GM23338 (cell line): ENCODE results near the gene PDE1A. TPM values are rescaled to one million over a fixed set of nuclear protein-coding genes. Genes with fewer than 3 reads are reported as not detected.

Experiments
- ATAC-seq: fragments of 200-7000 bp; cut with Tn5 transposase; 3 replicates; pipeline ENCODE4 v1.9.1; 2020
- DNase-seq: peaks from one replicate; pipeline ENCODE4 v3.0.0-alpha.2; 2015; ENCODE audit warnings: low spot score
- H2AFZ ChIP-seq: fragments of 200-600 bp; sonication (generic); 2 replicates; pipeline ENCODE4 v1.8.0; 2016; ENCODE audit warnings: antibody characterized with exemption, mild to moderate bottlenecking, moderate library complexity
- H3F3A ChIP-seq: fragments of 200-600 bp; sonication (generic); replicated peaks from 2 replicates; pipeline ENCODE4 v1.8.0; 2017; ENCODE audit warnings: antibody characterized with exemption, mixed run types, low read depth
- H3K27ac ChIP-seq: fragments of 200-600 bp; sonication (generic); 2 replicates; pipeline ENCODE4 v1.6.1; 2016; ENCODE audit warnings: low read depth
- H3K27me3 ChIP-seq: fragments of 200-600 bp; sonication (generic); 2 replicates; pipeline ENCODE4 v1.8.0; 2016; ENCODE audit warnings: mild to moderate bottlenecking, mixed run types, moderate library complexity; ENCODE audit not compliant: insufficient read depth
- H3K36me3 ChIP-seq: fragments of 200-600 bp; sonication (generic); 2 replicates; pipeline ENCODE4 v1.8.0; 2016; ENCODE audit warnings: mild to moderate bottlenecking; ENCODE audit not compliant: insufficient read depth
- H3K4me1 ChIP-seq: fragments of 200-600 bp; sonication (generic); 2 replicates; pipeline ENCODE4 v1.8.0; 2016; ENCODE audit warnings: mild to moderate bottlenecking, moderate library complexity; ENCODE audit not compliant: insufficient read depth
- H3K4me2 ChIP-seq: fragments of 200-600 bp; sonication (generic); 2 replicates; pipeline ENCODE4 v1.7.1; 2017; ENCODE audit warnings: mixed run types
- H3K4me3 ChIP-seq: fragments of 200-600 bp; sonication (generic); 2 replicates; pipeline ENCODE4 v1.6.1; 2016; ENCODE audit warnings: mixed run types
- H3K79me2 ChIP-seq: fragments of 200-600 bp; sonication (generic); replicated peaks from 2 replicates; pipeline ENCODE4 v1.8.0; 2017; ENCODE audit warnings: mild to moderate bottlenecking; ENCODE audit not compliant: insufficient read depth
- H3K9me2 ChIP-seq: fragments of 200-600 bp; sonication (generic); 2 replicates; pipeline ENCODE4 v1.8.0; 2017; ENCODE audit not compliant: insufficient read depth
- H4K20me1 ChIP-seq: fragments of 200-600 bp; sonication (generic); replicated peaks from 2 replicates; pipeline ENCODE4 v1.8.0; 2017; ENCODE audit warnings: mild to moderate bottlenecking; ENCODE audit not compliant: insufficient read depth
- H3K27ac Mint-ChIP-seq: 2 replicates; pipeline ENCODE4 v1.8.0; 2020; ENCODE audit warnings: inconsistent platforms, mild to moderate bottlenecking, moderate library complexity, mixed read lengths
- H3K27me3 Mint-ChIP-seq: 3 replicates; pipeline ENCODE4 v1.8.0; 2022; ENCODE audit warnings: low read depth, mild to moderate bottlenecking, moderate library complexity, mixed read lengths, inconsistent platforms; ENCODE audit not compliant: insufficient read depth, poor library complexity
- H3K36me3 Mint-ChIP-seq: 3 replicates; pipeline ENCODE4 v1.8.0; 2021; ENCODE audit warnings: low read depth, mild to moderate bottlenecking, inconsistent platforms, moderate library complexity, mixed read lengths
- H3K4me1 Mint-ChIP-seq: 3 replicates; pipeline ENCODE4 v1.8.0; 2020; ENCODE audit warnings: mild to moderate bottlenecking, inconsistent platforms, mixed read lengths
- H3K4me3 Mint-ChIP-seq: 3 replicates; pipeline ENCODE4 v1.8.0; 2021; ENCODE audit warnings: moderate library complexity, mild to moderate bottlenecking, inconsistent platforms, mixed read lengths
- H3K9me3 Mint-ChIP-seq: 3 replicates; pipeline ENCODE4 v1.8.0; 2020; ENCODE audit warnings: moderate library complexity, mild to moderate bottlenecking, inconsistent platforms, mixed read lengths
- EZH2 ChIP-seq: fragments of 200-600 bp; sonication (generic); IDR thresholded peaks from one replicate; pipeline ENCODE4 v1.8.0; 2017; ENCODE audit warnings: antibody characterized with exemption, mild to moderate bottlenecking, low read depth; ENCODE audit not compliant: unreplicated experiment
- EZH2phosphoT487 ChIP-seq: fragments of 200-600 bp; sonication (generic); IDR thresholded peaks from one replicate; pipeline ENCODE4 v1.8.1; 2018; ENCODE audit warnings: antibody characterized with exemption; ENCODE audit not compliant: unreplicated experiment
- JUNB ChIP-seq: IDR thresholded peaks from one replicate; pipeline ENCODE4 v1.6.1; 2016; ENCODE audit warnings: antibody characterized with exemption; ENCODE audit not compliant: unreplicated experiment
- NANOG ChIP-seq: IDR thresholded peaks from 2 replicates; pipeline ENCODE4 v1.6.1; 2016; ENCODE audit warnings: antibody characterized with exemption, borderline replicate concordance
- STAT1 ChIP-seq: IDR thresholded peaks from one replicate; pipeline ENCODE4 v1.6.1; 2016; ENCODE audit warnings: antibody characterized with exemption; ENCODE audit not compliant: unreplicated experiment
- ZNF114 ChIP-seq: fragments of 250-450 bp; sonication (Bioruptor Pico); IDR thresholded peaks from 2 replicates; pipeline ENCODE4 v1.5.0; 2020; ENCODE audit warnings: mild to moderate bottlenecking, moderate library complexity
- ZNF331 ChIP-seq: fragments of 250-450 bp; sonication (Bioruptor Pico); IDR thresholded peaks from 2 replicates; pipeline ENCODE4 v1.5.0; 2020; ENCODE audit warnings: low read depth, mild to moderate bottlenecking, moderate library complexity
- polyA plus RNA-seq: library from polyadenylated mRNA; unstranded; fragments of >200 nt; fragmentation: Nextera tagmentation; extraction: Ambion mirVana; gene quantifications from 2 replicates; pipeline ENCODE4 v1.2.1, GENCODE V29; 2016
- total RNA-seq: library from RNA; depleted of rRNA; stranded (reverse); fragments of >200 nt; shearing (Covaris generic); gene quantifications from 2 replicates; pipeline ENCODE4 v1.2.3, GENCODE V29; 2014
- TF ChIP-seq, protein P1 (sequence below): IDR thresholded peaks from 2 replicates; pipeline ENCODE4 v1.6.1; 2016; ENCODE audit warnings: antibody characterized with exemption
- TF ChIP-seq, protein P2 (sequence below): fragments of 250-450 bp; sonication (Bioruptor Pico); IDR thresholded peaks from 2 replicates; pipeline ENCODE4 v1.5.0; 2020; ENCODE audit warnings: mild to moderate bottlenecking, moderate library complexity
- TF ChIP-seq, protein P3 (sequence below): IDR thresholded peaks from one replicate; pipeline ENCODE4 v1.6.1; 2018; ENCODE audit warnings: antibody characterized with exemption; ENCODE audit not compliant: unreplicated experiment

The PDE1A gene
- total and polyA plus RNA-seq, 2 experiments from 2014 or later, result 0.28 to 0.31 TPM

- Mint-ChIP-seq H3K36me3 (peaks cover 3% of the 10 kb centered on the region; the same call in 1 of the 3 replicates), H3K27me3 (no peaks in the 10 kb centered on the region), H3K4me1 (no peaks in the 10 kb centered on the region), H3K27ac (no peak overlapping the region), H3K9me3 (peaks cover 10% of the 10 kb centered on the region; the same call in 2 of the 3 replicates), H3K4me3 (no peak overlapping the region)
- no peak overlapping the region for H3K4me2 ChIP-seq
- TF ChIP-seq JUNB, result no peak
- no peaks in the 10 kb centered on the region for H3K36me3 ChIP-seq
- H3K27ac ChIP-seq, result no peak overlapping the region
- no peak overlapping the region for H3K4me3 ChIP-seq
- no peaks in the 10 kb centered on the region for H3K27me3 ChIP-seq
- no peaks in the 10 kb centered on the region for H3F3A ChIP-seq
- no peaks in the 10 kb centered on the region for H3K4me1 ChIP-seq
- peaks cover under 1% of the 10 kb centered on the region; the same call in 1 of the 2 replicates for H3K9me2 ChIP-seq
- no peak for DNase-seq
- no peaks in the 10 kb centered on the region for H4K20me1 ChIP-seq
- no peaks in the 10 kb centered on the region for H3K79me2 ChIP-seq
- H2AFZ ChIP-seq, result no peak overlapping the region
- ATAC-seq, result no peak
These were observed 244.4 kb downstream of the PDE1A start for GRCh38 chr2:182182436-182182835.

DNA sequence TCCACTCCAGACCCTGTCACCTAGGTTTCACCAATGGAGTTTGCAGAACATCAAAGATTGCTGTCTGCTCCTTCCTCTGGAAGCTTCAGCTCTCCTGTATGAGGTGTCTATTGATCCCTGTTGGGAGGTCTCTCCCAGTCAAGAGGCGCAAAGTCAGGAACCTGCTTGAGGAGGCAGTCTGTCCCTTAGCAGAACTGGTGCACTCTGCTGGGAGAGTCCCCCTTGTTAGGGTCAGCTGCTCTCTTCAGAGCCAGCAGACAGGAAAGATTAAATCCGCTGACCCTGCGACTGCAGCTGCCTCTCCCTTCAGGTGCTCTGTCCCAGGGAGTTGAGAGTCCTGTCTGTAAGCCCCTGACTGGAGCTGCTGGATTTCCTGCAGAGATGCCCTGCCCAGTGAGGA is 245.5 kb downstream of the PDE1A start:
- Histone ChIP-seq H3K36me3 (no peaks in the 10 kb centered on the region), H3K27me3 (no peaks in the 10 kb centered on the region), H3K4me3 (no peak overlapping the region), H2AFZ (no peak overlapping the region; the same call in 1 of the 2 replicates), H3K4me2 (no peak overlapping the region), H3F3A (no peaks in the 10 kb centered on the region), H4K20me1 (no peaks in the 10 kb centered on the region), H3K4me1 (no peaks in the 10 kb centered on the region), H3K79me2 (no peaks in the 10 kb centered on the region), H3K27ac (no peak overlapping the region), H3K9me2 (peaks cover 3% of the 10 kb centered on the region; the same call in 1 of the 2 replicates)
- Mint-ChIP-seq H3K4me3 (no peak overlapping the region), H3K9me3 (peaks cover 10% of the 10 kb centered on the region; the same call in 2 of the 3 replicates), H3K27ac (no peak overlapping the region), H3K4me1 (no peaks in the 10 kb centered on the region), H3K36me3 (peaks cover 3% of the 10 kb centered on the region; the same call in 1 of the 3 replicates), H3K27me3 (no peaks in the 10 kb centered on the region)
- TF ChIP-seq ZNF331 (CRISPR knock-in tag), result no peak
- TF ChIP-seq NANOG, result no peak
- TF ChIP-seq, protein P1, sequence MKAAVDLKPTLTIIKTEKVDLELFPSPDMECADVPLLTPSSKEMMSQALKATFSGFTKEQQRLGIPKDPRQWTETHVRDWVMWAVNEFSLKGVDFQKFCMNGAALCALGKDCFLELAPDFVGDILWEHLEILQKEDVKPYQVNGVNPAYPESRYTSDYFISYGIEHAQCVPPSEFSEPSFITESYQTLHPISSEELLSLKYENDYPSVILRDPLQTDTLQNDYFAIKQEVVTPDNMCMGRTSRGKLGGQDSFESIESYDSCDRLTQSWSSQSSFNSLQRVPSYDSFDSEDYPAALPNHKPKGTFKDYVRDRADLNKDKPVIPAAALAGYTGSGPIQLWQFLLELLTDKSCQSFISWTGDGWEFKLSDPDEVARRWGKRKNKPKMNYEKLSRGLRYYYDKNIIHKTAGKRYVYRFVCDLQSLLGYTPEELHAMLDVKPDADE, result no peak
- TF ChIP-seq EZH2phosphoT487, result no peak
- TF ChIP-seq ZNF114 (CRISPR knock-in tag), result no peak
- TF ChIP-seq STAT1, result no peak
- TF ChIP-seq, protein P2, sequence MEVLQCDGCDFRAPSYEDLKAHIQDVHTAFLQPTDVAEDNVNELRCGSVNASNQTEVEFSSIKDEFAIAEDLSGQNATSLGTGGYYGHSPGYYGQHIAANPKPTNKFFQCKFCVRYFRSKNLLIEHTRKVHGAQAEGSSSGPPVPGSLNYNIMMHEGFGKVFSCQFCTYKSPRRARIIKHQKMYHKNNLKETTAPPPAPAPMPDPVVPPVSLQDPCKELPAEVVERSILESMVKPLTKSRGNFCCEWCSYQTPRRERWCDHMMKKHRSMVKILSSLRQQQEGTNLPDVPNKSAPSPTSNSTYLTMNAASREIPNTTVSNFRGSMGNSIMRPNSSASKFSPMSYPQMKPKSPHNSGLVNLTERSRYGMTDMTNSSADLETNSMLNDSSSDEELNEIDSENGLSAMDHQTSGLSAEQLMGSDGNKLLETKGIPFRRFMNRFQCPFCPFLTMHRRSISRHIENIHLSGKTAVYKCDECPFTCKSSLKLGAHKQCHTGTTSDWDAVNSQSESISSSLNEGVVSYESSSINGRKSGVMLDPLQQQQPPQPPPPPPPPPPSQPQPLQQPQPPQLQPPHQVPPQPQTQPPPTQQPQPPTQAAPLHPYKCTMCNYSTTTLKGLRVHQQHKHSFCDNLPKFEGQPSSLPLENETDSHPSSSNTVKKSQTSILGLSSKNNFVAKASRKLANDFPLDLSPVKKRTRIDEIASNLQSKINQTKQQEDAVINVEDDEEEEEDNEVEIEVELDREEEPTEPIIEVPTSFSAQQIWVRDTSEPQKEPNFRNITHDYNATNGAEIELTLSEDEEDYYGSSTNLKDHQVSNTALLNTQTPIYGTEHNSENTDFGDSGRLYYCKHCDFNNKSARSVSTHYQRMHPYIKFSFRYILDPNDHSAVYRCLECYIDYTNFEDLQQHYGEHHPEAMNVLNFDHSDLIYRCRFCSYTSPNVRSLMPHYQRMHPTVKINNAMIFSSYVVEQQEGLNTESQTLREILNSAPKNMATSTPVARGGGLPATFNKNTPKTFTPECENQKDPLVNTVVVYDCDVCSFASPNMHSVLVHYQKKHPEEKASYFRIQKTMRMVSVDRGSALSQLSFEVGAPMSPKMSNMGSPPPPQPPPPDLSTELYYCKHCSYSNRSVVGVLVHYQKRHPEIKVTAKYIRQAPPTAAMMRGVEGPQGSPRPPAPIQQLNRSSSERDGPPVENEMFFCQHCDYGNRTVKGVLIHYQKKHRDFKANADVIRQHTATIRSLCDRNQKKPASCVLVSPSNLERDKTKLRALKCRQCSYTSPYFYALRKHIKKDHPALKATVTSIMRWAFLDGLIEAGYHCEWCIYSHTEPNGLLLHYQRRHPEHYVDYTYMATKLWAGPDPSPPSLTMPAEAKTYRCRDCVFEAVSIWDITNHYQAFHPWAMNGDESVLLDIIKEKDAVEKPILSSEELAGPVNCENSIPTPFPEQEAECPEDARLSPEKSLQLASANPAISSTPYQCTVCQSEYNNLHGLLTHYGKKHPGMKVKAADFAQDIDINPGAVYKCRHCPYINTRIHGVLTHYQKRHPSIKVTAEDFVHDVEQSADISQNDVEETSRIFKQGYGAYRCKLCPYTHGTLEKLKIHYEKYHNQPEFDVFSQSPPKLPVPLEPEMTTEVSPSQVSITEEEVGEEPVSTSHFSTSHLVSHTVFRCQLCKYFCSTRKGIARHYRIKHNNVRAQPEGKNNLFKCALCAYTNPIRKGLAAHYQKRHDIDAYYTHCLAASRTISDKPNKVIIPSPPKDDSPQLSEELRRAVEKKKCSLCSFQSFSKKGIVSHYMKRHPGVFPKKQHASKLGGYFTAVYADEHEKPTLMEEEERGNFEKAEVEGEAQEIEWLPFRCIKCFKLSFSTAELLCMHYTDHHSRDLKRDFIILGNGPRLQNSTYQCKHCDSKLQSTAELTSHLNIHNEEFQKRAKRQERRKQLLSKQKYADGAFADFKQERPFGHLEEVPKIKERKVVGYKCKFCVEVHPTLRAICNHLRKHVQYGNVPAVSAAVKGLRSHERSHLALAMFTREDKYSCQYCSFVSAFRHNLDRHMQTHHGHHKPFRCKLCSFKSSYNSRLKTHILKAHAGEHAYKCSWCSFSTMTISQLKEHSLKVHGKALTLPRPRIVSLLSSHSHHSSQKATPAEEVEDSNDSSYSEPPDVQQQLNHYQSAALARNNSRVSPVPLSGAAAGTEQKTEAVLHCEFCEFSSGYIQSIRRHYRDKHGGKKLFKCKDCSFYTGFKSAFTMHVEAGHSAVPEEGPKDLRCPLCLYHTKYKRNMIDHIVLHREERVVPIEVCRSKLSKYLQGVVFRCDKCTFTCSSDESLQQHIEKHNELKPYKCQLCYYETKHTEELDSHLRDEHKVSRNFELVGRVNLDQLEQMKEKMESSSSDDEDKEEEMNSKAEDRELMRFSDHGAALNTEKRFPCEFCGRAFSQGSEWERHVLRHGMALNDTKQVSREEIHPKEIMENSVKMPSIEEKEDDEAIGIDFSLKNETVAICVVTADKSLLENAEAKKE (CRISPR knock-in tag), result no peak
- TF ChIP-seq, protein P3, sequence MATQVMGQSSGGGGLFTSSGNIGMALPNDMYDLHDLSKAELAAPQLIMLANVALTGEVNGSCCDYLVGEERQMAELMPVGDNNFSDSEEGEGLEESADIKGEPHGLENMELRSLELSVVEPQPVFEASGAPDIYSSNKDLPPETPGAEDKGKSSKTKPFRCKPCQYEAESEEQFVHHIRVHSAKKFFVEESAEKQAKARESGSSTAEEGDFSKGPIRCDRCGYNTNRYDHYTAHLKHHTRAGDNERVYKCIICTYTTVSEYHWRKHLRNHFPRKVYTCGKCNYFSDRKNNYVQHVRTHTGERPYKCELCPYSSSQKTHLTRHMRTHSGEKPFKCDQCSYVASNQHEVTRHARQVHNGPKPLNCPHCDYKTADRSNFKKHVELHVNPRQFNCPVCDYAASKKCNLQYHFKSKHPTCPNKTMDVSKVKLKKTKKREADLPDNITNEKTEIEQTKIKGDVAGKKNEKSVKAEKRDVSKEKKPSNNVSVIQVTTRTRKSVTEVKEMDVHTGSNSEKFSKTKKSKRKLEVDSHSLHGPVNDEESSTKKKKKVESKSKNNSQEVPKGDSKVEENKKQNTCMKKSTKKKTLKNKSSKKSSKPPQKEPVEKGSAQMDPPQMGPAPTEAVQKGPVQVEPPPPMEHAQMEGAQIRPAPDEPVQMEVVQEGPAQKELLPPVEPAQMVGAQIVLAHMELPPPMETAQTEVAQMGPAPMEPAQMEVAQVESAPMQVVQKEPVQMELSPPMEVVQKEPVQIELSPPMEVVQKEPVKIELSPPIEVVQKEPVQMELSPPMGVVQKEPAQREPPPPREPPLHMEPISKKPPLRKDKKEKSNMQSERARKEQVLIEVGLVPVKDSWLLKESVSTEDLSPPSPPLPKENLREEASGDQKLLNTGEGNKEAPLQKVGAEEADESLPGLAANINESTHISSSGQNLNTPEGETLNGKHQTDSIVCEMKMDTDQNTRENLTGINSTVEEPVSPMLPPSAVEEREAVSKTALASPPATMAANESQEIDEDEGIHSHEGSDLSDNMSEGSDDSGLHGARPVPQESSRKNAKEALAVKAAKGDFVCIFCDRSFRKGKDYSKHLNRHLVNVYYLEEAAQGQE, result no peak
- no peak for TF ChIP-seq EZH2
- no peak for TF ChIP-seq JUNB
- DNase-seq (no peak), ATAC-seq (no peak)
